AG10803 (cell line): ENCODE results near the gene RGS8.
"Not testable (repeated sequence)": the region's sequence is repeated elsewhere in the genome, so short reads cannot be mapped to it uniquely, and the experiment has no call there.

Source experiments
- DNase-seq: peaks from one replicate; pipeline ENCODE4 v3.0.0; 2010; ENCODE audit warnings: low read depth
- H3K4me3 ChIP-seq: 2 replicates; pipeline ENCODE4 v1.5.1; 2011; ENCODE audit warnings: mild to moderate bottlenecking, low read length, control low read depth
- TF ChIP-seq, protein P1 (sequence below): conservative IDR thresholded peaks from 2 replicates; pipeline ENCODE4 v1.5.1; 2011; ENCODE audit warnings: mild to moderate bottlenecking, low read length, control low read depth, inconsistent platforms

Gene RGS8

DNA sequence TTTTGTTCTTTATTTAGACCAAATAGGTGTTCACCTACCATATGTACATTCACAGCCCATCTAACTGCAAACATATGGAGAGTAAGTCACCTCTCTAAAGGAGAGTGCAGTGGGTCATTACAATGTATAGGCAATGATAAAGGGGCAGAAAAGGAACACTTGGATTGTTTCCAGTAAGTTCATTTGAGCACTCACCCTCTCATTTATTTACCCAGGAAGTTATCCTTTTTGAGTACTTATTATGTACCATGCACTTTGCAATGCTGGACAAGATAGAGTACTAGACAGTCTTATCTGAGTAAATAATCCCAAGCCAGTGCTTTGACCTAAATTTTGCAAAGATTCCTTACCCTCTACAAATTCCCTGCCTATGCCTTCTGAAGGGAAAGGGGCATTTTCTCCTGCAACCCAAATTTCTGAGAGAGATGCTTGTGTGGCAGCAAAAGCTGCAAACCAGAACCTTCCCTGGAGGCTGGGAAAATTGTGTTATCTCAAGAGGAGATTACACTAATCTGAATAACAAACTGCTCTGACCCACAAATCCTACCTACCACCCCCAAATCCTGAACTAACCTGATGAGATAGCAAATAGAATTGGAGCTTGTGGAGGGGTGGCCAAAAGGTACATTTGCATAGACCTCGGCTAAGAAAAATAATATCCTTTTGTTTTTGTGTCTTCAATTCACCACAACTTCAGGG, 18.6 kb upstream of the RGS8 start:
- no peak overlapping the region for H3K4me3 ChIP-seq
- TF ChIP-seq, protein P1, sequence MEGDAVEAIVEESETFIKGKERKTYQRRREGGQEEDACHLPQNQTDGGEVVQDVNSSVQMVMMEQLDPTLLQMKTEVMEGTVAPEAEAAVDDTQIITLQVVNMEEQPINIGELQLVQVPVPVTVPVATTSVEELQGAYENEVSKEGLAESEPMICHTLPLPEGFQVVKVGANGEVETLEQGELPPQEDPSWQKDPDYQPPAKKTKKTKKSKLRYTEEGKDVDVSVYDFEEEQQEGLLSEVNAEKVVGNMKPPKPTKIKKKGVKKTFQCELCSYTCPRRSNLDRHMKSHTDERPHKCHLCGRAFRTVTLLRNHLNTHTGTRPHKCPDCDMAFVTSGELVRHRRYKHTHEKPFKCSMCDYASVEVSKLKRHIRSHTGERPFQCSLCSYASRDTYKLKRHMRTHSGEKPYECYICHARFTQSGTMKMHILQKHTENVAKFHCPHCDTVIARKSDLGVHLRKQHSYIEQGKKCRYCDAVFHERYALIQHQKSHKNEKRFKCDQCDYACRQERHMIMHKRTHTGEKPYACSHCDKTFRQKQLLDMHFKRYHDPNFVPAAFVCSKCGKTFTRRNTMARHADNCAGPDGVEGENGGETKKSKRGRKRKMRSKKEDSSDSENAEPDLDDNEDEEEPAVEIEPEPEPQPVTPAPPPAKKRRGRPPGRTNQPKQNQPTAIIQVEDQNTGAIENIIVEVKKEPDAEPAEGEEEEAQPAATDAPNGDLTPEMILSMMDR = no peak
- DNase-seq = no peak

DNA sequence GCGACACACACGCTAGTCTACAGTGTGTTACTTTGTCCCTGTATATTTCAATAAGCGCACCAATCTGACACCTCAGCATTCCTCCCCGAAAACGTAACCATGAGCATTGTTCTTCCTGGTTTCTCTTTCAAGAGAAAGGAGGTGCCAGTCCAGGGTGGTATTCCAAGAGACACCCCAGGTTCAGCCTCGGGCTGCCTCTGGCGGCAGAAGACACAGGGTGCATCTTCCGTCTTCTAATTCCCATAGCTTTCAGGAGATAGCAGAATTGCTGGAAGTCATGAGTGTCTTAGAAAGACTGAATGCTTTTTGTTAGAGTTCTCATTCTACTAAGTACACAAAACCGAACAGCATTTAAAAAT, 15.9 kb upstream of the RGS8 start:
- TF ChIP-seq, protein P1 = no peak
- no peak for DNase-seq

DNA sequence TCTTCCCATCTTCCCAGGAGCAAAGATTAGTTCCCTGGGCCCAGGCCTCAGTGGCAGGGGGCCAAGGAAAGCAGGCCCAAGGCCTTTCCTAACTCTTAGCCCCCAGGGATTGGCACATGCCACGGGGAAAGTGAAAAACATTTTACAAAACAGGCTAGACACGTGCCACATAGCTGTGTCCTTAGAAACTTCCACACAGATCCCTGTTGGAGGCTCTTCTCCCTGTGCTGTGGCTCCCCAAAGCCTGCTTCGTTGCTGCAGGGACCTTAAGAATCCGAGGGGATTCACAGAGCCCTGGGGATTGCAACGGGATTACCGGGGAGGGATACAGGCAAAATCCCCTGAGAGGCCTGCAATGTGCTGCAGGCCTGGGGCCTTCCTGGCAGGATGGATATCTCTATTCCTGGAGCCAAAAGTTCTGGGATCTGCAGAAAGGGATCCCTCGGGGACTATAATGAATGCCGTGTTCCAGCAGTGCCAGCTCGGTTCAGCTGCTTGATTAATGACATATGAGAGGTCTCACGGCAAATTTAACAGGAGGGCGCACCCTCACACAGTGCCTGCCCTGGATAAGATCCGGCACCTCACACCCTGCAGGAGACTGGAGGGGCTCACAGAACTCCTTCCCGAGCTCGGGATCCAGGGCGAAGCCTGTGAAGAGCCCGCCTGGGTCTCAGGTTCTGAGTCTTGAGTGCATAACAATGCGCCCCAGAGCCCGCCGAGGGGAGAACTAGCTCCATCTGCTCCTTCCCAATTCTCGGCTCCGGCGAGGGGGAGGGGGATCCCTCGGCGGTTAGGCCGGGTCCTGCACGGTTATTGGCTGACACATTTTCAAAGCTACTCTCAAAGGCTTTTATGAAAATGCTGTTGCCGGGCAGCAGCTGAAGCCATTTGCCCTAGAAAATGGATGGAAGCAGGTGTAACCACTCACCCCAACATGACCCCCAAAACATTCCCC, 15.3 kb upstream of the RGS8 start:
- TF ChIP-seq, protein P1 = no peak
- no peak overlapping the region for H3K4me3 ChIP-seq
- peak; percentile 6 for DNase-seq

More for the DNA sequence above, 15.9 kb upstream of the RGS8 start:
- no peak overlapping the region for H3K4me3 ChIP-seq

DNA sequence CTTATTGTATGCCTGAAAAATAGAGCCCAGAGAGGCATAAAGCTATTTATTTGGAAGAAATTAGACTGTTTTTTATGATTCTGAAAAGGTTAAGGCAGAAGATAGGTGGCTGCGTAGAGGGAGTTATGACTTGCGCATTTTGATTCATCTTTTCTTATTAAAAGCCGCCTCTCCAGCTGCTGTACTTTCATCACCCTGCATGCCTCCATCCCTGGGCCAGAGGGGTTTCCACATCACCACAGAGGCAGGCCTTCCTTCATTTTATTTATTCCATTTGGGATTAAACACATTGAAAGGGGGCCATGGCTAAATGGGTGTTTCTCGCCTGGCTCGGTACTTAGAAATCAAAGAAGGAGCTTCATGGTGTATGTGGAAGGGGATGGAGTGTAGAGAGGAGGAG, 14.6 kb upstream of the RGS8 start:
- TF ChIP-seq, protein P1 = no peak
- DNase-seq = no peak
- H3K4me3 ChIP-seq = no peak overlapping the region

DNA sequence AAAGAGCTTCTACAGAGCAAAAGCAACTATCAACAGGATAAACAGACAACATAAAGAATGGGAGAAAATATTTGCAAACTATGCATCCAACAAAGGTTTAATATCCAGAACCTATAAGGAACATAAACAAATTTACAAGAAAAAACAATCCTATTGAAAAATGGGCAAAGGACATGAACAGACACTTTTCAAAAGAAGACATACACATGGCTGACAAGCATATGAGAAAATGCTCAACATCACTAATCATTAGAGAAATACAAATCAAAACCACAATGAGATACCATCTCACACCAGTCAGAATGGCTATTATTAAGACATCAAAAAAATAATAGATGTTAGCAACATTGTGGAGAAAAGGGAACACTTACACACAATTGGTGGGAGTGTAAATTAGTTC, 8.8 kb upstream of the RGS8 start:
- not testable (repeated sequence) for H3K4me3 ChIP-seq, DNase-seq

DNA sequence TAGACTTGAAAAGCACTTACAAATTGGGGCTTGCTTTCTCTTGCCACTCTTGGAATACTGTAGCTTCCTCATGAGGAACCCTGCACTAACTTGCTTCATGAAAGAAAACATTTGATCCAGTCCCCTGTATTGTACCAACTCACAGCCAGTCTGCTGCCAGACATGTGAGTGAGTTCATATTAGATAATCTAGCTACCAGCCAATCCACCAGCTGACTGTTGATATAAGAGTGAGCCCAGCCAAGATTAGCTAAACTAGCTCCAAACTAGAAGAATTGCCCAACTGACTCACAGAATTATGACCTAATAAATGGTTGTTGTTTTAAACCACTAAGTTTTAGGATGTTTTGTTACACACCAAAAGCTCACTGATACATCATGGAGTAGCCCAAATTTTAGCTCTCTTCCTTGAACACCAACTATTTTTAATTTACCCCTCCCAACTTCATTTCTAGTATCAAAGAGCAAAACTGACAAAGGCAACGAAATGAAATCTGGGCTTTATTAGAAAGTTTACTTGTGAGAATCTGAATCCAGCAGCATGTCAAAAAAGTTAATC, 6.6 kb upstream of the RGS8 start:
- no peak overlapping the region for H3K4me3 ChIP-seq
- DNase-seq = no peak
- TF ChIP-seq, protein P1 = no peak

DNA sequence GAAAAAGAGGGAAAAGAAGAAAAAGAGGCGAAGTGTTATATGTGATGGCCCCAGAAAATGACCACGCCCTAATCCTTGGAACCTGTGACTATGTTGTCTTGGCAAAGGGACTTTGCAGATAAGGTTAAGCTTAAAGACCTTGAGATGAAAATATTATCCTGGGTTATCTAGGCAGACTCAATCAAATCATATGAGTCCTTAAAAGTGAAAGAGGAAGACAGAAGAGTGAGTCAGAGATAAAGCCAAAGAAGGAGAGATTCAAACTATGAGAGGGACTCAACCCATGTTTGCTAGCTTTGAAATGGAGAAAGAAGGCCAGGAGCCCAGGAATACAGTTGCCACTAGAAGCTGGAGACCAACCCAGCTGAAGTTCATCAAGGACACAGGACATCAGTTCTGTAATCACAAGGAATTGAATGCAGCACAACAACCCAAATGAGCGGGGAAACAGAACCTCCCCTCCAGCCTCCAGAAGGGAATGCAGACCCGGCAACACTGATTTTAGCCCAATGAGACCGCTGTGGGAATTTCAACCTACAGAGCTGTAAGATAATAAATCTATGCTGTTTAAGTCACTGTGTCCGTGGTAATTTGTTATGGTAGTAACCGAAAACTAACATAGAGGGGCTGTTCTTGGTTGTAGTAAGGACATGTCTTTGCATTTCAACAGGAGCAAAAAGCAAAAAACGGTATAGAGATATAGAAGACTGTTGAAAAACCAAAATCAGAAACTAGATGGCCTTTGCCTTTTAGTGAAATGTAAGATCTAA, 4.2 kb upstream of the RGS8 start:
- DNase-seq = no peak
- TF ChIP-seq, protein P1 = no peak
- H3K4me3 ChIP-seq = no peak overlapping the region
